Smooth muscle cell (in vitro differentiated cells): ENCODE results near the gene RICTOR. TPM values are rescaled to one million over a fixed set of nuclear protein-coding genes. Genes with fewer than 3 reads are reported as not detected.

Source experiments
- DNase-seq: peaks from one replicate; lab custom pipeline; 2025; ENCODE audit not compliant: unreplicated experiment; lab: John Stamatoyannopoulos, UW
- H2AFZ ChIP-seq: fragments of 200-600 bp; sonication (generic); 2 replicates; pipeline ENCODE4 v1.6.0; 2016; ENCODE audit warnings: antibody characterized with exemption, low read depth, mild to moderate bottlenecking
- H3F3A ChIP-seq: fragments of 200-600 bp; sonication (generic); 2 replicates; pipeline ENCODE4 v1.6.0; 2017; ENCODE audit warnings: antibody characterized with exemption, low read depth
- H3K27ac ChIP-seq: fragments of 200-600 bp; sonication (generic); 2 replicates; pipeline ENCODE4 v1.5.1; 2016; ENCODE audit warnings: low read depth, mild to moderate bottlenecking
- H3K27me3 ChIP-seq: fragments of 200-600 bp; sonication (generic); 2 replicates; pipeline ENCODE4 v1.6.1; 2016; ENCODE audit warnings: low read depth, mild to moderate bottlenecking
- H3K36me3 ChIP-seq: fragments of 200-600 bp; sonication (generic); 2 replicates; pipeline ENCODE4 v1.5.1; 2016; ENCODE audit warnings: low read depth
- H3K4me1 ChIP-seq: fragments of 200-600 bp; sonication (generic); 2 replicates; pipeline ENCODE4 v1.5.1; 2016; ENCODE audit warnings: low read depth
- H3K4me2 ChIP-seq: fragments of 200-600 bp; sonication (generic); 2 replicates; pipeline ENCODE4 v1.6.0; 2016; ENCODE audit warnings: mild to moderate bottlenecking
- H3K4me3 ChIP-seq: fragments of 200-600 bp; sonication (generic); 2 replicates; pipeline ENCODE4 v1.5.1; 2016; ENCODE audit warnings: mild to moderate bottlenecking
- H3K79me2 ChIP-seq: fragments of 200-600 bp; sonication (generic); 2 replicates; pipeline ENCODE4 v1.6.0; 2016; ENCODE audit warnings: low read depth, mild to moderate bottlenecking
- H3K9ac ChIP-seq: fragments of 200-600 bp; sonication (generic); 2 replicates; pipeline ENCODE4 v1.6.0; 2016; ENCODE audit warnings: low read depth
- H3K9me3 ChIP-seq: fragments of 200-600 bp; sonication (generic); replicated peaks from 2 replicates; pipeline ENCODE4 v1.5.1; 2016; ENCODE audit warnings: low read depth
- H4K20me1 ChIP-seq: fragments of 200-600 bp; sonication (generic); 2 replicates; pipeline ENCODE4 v1.6.0; 2016; ENCODE audit warnings: low read depth
- WGBS: methylation state at CpG from one replicate; pipeline ENCODE4 v1.1.7; 2016; ENCODE audit warnings: low lambda C conversion rate; 5-methylcytosine and 5-hydroxymethylcytosine counted together
- polyA plus RNA-seq: library from polyadenylated mRNA; unstranded; fragments of >200 nt; fragmentation: Nextera tagmentation; extraction: Ambion mirVana; gene quantifications from 2 replicates; pipeline ENCODE4 v1.2.1, GENCODE V29; 2016
- total RNA-seq: library from RNA; depleted of rRNA; stranded (reverse); fragments of >200 nt; gene quantifications from 2 replicates; pipeline ENCODE4 v1.2.3, GENCODE V29; 2014
- TF ChIP-seq, protein P1 (sequence below): fragments of 200-600 bp; sonication (generic); IDR thresholded peaks from 2 replicates; pipeline ENCODE4 v1.5.1; 2017; ENCODE audit warnings: borderline replicate concordance, mild to moderate bottlenecking, antibody characterized with exemption; ENCODE audit not compliant: insufficient read depth, poor library complexity, severe bottlenecking

Gene RICTOR
- total and polyA plus RNA-seq, 2 experiments from 2014 or later: 3.6 to 30.2 TPM

DNA sequence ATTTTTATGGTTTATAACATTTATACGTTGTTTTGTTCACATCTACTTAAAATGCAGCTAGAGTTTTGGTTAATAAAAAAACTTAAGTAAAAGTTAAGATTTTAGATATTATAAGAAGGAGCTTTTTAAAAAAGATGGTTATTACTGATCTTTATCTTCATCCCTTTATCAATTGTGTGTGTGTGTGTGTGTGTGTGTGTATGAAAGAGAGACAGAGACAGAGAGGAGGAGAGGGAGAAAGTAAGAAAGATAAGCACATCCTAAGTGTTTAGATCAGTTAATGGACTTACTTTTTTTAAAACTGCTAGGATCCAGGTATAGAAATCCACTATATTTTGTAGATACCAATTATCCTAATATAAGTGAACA is 45.8 kb upstream of the RICTOR start:
- Histone ChIP-seq H4K20me1 (no peaks in the 10 kb centered on the region), H3K4me2 (peak overlapping the region; percentile 38), H3K27me3 (peaks cover 7% of the 10 kb centered on the region), H3K36me3 (no peaks in the 10 kb centered on the region), H3K4me3 (no peak overlapping the region), H3K27ac (peak overlapping the region; percentile 43), H2AFZ (no peak overlapping the region), H3K4me1 (no peaks in the 10 kb centered on the region), H3F3A (no peaks in the 10 kb centered on the region), H3K9me3 (no peaks in the 10 kb centered on the region), H3K79me2 (no peaks in the 10 kb centered on the region), H3K9ac (no peak overlapping the region)
- DNase-seq: no peak
- TF ChIP-seq, protein P1, sequence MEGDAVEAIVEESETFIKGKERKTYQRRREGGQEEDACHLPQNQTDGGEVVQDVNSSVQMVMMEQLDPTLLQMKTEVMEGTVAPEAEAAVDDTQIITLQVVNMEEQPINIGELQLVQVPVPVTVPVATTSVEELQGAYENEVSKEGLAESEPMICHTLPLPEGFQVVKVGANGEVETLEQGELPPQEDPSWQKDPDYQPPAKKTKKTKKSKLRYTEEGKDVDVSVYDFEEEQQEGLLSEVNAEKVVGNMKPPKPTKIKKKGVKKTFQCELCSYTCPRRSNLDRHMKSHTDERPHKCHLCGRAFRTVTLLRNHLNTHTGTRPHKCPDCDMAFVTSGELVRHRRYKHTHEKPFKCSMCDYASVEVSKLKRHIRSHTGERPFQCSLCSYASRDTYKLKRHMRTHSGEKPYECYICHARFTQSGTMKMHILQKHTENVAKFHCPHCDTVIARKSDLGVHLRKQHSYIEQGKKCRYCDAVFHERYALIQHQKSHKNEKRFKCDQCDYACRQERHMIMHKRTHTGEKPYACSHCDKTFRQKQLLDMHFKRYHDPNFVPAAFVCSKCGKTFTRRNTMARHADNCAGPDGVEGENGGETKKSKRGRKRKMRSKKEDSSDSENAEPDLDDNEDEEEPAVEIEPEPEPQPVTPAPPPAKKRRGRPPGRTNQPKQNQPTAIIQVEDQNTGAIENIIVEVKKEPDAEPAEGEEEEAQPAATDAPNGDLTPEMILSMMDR: no peak
- 83% methylated on average over 1 of the region's 1 CpG for WGBS

DNA sequence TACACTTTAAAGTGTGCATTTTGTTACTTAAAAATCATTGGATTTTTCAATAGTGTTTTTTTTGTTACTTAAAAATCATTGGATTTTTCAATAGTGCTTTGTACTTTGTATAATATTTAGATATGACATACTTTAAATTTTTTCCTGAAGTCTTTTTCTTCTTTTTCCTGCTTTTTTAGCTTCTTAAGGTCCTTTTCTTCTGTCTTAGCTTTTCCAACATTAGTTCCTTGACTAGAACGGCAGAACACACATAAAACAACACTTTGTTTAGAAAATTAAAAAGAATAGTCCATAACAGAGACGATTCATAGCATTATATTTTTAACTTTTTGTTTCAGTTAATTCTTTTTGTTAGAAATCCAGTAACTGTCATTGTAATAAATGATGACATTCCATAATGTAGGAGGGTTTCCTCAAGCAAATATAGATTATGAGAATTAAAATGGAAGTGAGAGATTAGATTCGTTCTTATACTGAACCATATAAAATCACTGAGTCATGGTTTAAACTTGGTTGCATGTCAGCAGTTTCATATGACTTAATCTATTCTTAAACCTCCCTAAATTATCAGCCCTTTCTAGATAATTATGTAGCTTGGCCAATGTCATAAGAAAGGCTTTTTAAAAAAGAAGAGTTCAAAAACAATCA is 45.3 kb upstream of the RICTOR start:
- peak overlapping the region; percentile 38 for H3K4me2 ChIP-seq
- 67% methylated on average over 3 of the region's 3 CpGs for WGBS

DNA sequence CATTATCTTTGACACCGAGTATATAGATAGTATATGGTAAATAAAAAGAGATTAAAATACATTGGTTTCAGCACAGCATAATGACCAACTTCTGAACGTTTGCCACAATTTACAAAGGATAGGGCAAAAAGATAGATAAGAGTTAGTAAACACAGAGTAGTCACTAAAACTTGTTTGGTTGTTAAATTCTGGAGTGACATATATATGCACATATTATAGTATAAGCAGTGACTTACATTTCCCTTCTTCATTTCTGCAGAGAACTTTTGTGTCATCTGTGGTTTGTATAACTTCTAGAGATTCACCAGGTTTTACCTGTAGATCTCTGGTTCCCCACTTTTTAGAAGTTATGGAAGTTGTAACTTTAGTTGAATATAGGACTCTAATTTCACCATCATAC is 44.4 kb upstream of the RICTOR start:
- Histone ChIP-seq H3K9me3 (no peaks in the 10 kb centered on the region), H2AFZ (no peak overlapping the region), H3F3A (no peaks in the 10 kb centered on the region), H3K9ac (no peak overlapping the region), H4K20me1 (no peaks in the 10 kb centered on the region), H3K4me2 (no peak overlapping the region), H3K4me1 (no peaks in the 10 kb centered on the region), H3K79me2 (no peaks in the 10 kb centered on the region), H3K4me3 (no peak overlapping the region), H3K36me3 (no peaks in the 10 kb centered on the region), H3K27me3 (peaks cover 7% of the 10 kb centered on the region), H3K27ac (no peak overlapping the region)
- TF ChIP-seq, protein P1: no peak
- no peak for DNase-seq
- WGBS: 36% methylated on average over 2 of the region's 2 CpGs

More for the DNA sequence above, 45.3 kb upstream of the RICTOR start:
- no peak for DNase-seq
- H2AFZ ChIP-seq: peak overlapping the region; percentile 63
- H3K4me3 ChIP-seq: no peak overlapping the region
- no peaks in the 10 kb centered on the region for H3F3A ChIP-seq
- H3K79me2 ChIP-seq: no peaks in the 10 kb centered on the region
- H3K9ac ChIP-seq: no peak overlapping the region
- H3K27me3 ChIP-seq: peaks cover 7% of the 10 kb centered on the region
- no peaks in the 10 kb centered on the region for H3K9me3 ChIP-seq
- H3K27ac ChIP-seq: peak overlapping the region; percentile 43
- TF ChIP-seq, protein P1: no peak
- no peaks in the 10 kb centered on the region for H3K4me1 ChIP-seq
- no peaks in the 10 kb centered on the region for H4K20me1 ChIP-seq
- H3K36me3 ChIP-seq: no peaks in the 10 kb centered on the region

DNA sequence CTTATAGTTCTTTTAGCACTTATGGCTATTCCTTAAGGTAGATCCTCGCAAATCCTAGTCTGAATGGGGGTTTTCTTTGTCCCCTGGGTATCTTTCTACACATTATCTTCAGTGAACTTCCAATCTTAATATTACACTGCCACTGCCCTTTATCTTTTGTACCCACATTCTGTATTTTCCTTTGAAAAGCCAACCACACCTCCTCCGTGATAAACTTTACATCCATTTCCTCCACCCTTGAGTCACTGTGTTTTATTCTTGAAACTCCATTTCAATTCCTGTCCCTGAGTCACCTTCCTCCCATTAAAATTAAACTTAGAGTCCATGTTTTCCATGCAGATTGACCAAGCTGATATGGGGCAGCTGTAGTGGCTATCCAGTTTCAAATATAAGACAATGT is 43.2 kb upstream of the RICTOR start:
- 78% methylated on average over 2 of the region's 2 CpGs for WGBS
- no peaks in the 10 kb centered on the region for H4K20me1 ChIP-seq
- DNase-seq: no peak
- no peaks in the 10 kb centered on the region for H3K4me1 ChIP-seq
- no peaks in the 10 kb centered on the region for H3K79me2 ChIP-seq
- no peak overlapping the region for H3K9ac ChIP-seq
- no peaks in the 10 kb centered on the region for H3K9me3 ChIP-seq
- H2AFZ ChIP-seq: no peak overlapping the region
- H3K36me3 ChIP-seq: no peaks in the 10 kb centered on the region
- no peak overlapping the region for H3K4me2 ChIP-seq
- no peak overlapping the region for H3K27ac ChIP-seq
- TF ChIP-seq, protein P1: no peak
- H3K27me3 ChIP-seq: no peaks in the 10 kb centered on the region
- H3K4me3 ChIP-seq: no peak overlapping the region
- no peaks in the 10 kb centered on the region for H3F3A ChIP-seq
